MCF 10A (cell line): ENCODE data around the gene SLC25A19. TPM values are rescaled to one million over a fixed set of nuclear protein-coding genes. Genes with fewer than 3 reads are reported as not detected.
A peak's percentile ranks its signal among the peaks of the same experiment; 100 is the strongest.

Source experiments
- BruUV-seq: library from RNA; stranded (reverse); fragments of 400-500 nt; replicated peaks from 2 replicates; lab custom pipeline; 2021; lab: Mats Ljungman, UMichigan
- CTCF ChIA-PET: fragments of 300-600 bp; sonication (Branson Sonifier 250); formaldehyde crosslinking; extraction: SDS; loops from one replicate; lab custom pipeline; 2021; ENCODE audit warnings: antibody characterized with exemption, inconsistent platforms; lab: Yijun Ruan, JAX
- POLR2A ChIA-PET: fragments of 300-600, 350-650 bp; sonication (Branson Sonifier 250); formaldehyde crosslinking; extraction: SDS; loops from one replicate; lab custom pipeline; 2020; ENCODE audit warnings: antibody characterized with exemption, inconsistent platforms; lab: Yijun Ruan, JAX
- DNase-seq: peaks from one replicate; pipeline ENCODE4 v3.0.0-alpha.2; 2018; ENCODE audit not compliant: unreplicated experiment
- H3K27ac Mint-ChIP-seq: one replicate; pipeline ENCODE4 v1.8.0; 2022; ENCODE audit warnings: mild to moderate bottlenecking, low read depth, mixed read lengths; ENCODE audit not compliant: unreplicated experiment
- H3K27me3 Mint-ChIP-seq: one replicate; pipeline ENCODE4 v1.8.0; 2022; ENCODE audit warnings: mixed read lengths; ENCODE audit not compliant: insufficient read depth, unreplicated experiment
- H3K36me3 Mint-ChIP-seq: one replicate; pipeline ENCODE4 v1.8.0; 2022; ENCODE audit warnings: mild to moderate bottlenecking, moderate library complexity, mixed read lengths; ENCODE audit not compliant: insufficient read depth, unreplicated experiment
- H3K4me1 Mint-ChIP-seq: one replicate; pipeline ENCODE4 v1.8.0; 2022; ENCODE audit warnings: mixed read lengths; ENCODE audit not compliant: insufficient read depth, unreplicated experiment
- H3K4me3 Mint-ChIP-seq: one replicate; pipeline ENCODE4 v1.8.0; 2022; ENCODE audit warnings: mild to moderate bottlenecking, moderate library complexity, mixed read lengths; ENCODE audit not compliant: unreplicated experiment
- H3K9me3 Mint-ChIP-seq: one replicate; pipeline ENCODE4 v1.8.0; 2022; ENCODE audit warnings: mixed read lengths; ENCODE audit not compliant: unreplicated experiment
- intact Hi-C: fragments of 100-400 bp; cut with micrococcal nuclease; formaldehyde crosslinking; loops from 2 replicates; pipeline ENCODE4 v1.14.1; 2022
- total RNA-seq: library from RNA; stranded (reverse); gene quantifications from 2 replicates; pipeline ENCODE4 v1.2.3, GENCODE V29; 2022
- TF ChIP-seq, protein P1 (sequence below): fragments of 200-600 bp; IDR thresholded peaks from one replicate; pipeline ENCODE4 v1.8.0; 2022; ENCODE audit warnings: antibody characterized with exemption, mild to moderate bottlenecking; ENCODE audit not compliant: unreplicated experiment

The SLC25A19 gene
- total RNA-seq, 1 experiment from 2014 or later, result 22.6 TPM

DNA sequence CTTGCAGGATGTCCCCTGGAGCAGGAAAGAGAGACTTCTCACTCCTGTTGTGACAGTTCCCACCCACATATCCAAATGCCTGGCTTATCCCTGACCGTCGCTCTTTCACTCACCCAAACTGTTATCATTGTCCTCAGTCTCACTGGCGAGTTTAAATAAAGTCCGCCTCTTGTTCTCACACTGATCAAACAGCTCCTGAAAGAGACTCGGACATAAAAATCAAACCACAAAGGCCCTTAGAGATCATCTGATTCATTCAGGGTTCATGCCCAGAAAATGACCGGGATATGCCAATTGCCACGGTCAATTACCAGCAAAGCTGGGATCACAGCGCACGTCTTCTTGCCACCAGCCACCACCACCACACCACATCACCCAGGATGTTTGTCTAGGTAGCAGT is 47.7 kb downstream of the SLC25A19 start:
- TF ChIP-seq, protein P1, sequence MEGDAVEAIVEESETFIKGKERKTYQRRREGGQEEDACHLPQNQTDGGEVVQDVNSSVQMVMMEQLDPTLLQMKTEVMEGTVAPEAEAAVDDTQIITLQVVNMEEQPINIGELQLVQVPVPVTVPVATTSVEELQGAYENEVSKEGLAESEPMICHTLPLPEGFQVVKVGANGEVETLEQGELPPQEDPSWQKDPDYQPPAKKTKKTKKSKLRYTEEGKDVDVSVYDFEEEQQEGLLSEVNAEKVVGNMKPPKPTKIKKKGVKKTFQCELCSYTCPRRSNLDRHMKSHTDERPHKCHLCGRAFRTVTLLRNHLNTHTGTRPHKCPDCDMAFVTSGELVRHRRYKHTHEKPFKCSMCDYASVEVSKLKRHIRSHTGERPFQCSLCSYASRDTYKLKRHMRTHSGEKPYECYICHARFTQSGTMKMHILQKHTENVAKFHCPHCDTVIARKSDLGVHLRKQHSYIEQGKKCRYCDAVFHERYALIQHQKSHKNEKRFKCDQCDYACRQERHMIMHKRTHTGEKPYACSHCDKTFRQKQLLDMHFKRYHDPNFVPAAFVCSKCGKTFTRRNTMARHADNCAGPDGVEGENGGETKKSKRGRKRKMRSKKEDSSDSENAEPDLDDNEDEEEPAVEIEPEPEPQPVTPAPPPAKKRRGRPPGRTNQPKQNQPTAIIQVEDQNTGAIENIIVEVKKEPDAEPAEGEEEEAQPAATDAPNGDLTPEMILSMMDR, result no peak
- no peak for DNase-seq
- ChIA-PET CTCF (interaction anchor here (1.0 to 1.5 kb wide), 4 partner anchors 8 to 171 kb away, joined by 3 to 6 read pairs (median 4); no protein-coding TSS in a partner anchor), POLR2A (interaction anchor here (0.6 to 1.9 kb wide), 2 partner anchors 9 to 19 kb away, joined by 3 to 7 read pairs; no protein-coding TSS in a partner anchor)
- Mint-ChIP-seq H3K9me3 (no peaks in the 10 kb centered on the region), H3K27me3 (no peaks in the 10 kb centered on the region), H3K4me3 (no peak overlapping the region), H3K27ac (no peak overlapping the region), H3K4me1 (peaks cover 5% of the 10 kb centered on the region), H3K36me3 (peaks cover 50% of the 10 kb centered on the region)
- intact Hi-C loops, result no loop called here
- BruUV-seq, result no TSS peak

DNA sequence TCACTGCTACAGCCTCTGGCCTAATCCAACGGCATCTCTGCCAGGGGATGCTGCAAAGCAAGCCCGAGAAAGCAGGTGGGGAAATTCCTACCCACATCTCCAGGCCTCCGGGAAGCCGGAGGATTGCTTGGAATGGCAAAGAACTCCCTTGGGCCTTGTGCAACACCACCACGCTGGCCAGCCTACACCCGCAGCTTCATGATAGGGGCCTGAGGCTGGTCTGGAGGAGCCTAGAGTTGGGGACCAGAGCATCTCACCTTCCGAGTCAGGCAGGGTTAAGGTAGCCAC is 48.1 kb downstream of the SLC25A19 start:
- TF ChIP-seq, protein P1, result no peak
- H3K36me3 Mint-ChIP-seq, result peaks cover 50% of the 10 kb centered on the region

DNA sequence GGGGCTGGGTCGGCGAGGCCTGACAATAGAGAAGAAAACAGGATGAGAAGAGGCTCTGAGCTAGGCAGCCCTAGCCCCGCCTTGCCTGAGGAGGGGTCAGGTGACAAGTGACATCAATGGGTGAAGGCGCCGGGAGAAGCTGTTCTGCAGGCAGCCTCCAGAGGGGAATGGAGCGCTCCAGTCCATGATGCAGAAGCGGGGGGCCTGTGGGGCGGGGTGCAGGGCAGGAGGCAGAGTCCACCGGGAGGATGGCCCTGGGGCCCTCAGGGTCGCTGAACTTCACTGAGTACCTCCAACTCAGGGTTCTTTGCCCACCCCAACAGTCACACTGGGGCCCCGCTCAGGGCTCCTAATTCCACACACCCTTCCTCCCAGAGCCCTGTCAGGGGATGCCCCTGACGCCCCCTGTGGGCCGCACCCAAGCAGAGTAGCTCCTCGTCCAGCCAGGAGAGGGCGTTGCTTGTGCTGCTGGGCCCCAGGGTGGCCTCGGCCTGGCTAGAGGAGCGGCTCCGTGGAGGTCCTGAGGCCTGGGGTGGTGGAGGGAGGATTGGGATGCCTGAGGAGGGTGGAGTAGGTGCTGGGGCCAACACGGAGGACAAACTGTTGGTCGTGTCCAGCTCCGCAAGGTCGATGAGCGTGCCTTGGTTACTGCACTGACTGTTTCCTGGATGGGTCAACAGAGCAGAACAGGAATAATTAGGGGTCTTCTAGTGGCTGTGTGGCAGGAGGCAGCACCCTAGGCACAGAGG is 48.7 kb downstream of the SLC25A19 start:
- peaks cover 53% of the 10 kb centered on the region for H3K36me3 Mint-ChIP-seq
- no peak overlapping the region for H3K4me3 Mint-ChIP-seq
- H3K27me3 Mint-ChIP-seq, result no peaks in the 10 kb centered on the region
- CTCF ChIA-PET, result interaction anchor here (0.6 to 1.8 kb wide), 11 partner anchors 8 to 290 kb away, joined by 3 to 9 read pairs (median 4); partner anchors contain the start of gene MRPS7
- intact Hi-C loops, result no loop called here
- H3K27ac Mint-ChIP-seq, result no peak overlapping the region
- DNase-seq, result peak; percentile 37
- TF ChIP-seq, protein P1, result peak; percentile 41
- BruUV-seq, result no TSS peak
- H3K4me1 Mint-ChIP-seq, result peaks cover 5% of the 10 kb centered on the region
- POLR2A ChIA-PET, result interaction anchor here (0.7 to 2.8 kb wide), 6 partner anchors 10 to 539 kb away, joined by 3 to 7 read pairs (median 6); partner anchors contain the start of genes GGA3, MRPS7 and NUP85
- H3K9me3 Mint-ChIP-seq, result no peaks in the 10 kb centered on the region

More for the DNA sequence above, 48.1 kb downstream of the SLC25A19 start:
- Mint-ChIP-seq H3K4me1 (peaks cover 5% of the 10 kb centered on the region), H3K27ac (no peak overlapping the region), H3K27me3 (no peaks in the 10 kb centered on the region), H3K9me3 (no peaks in the 10 kb centered on the region), H3K4me3 (no peak overlapping the region)
- ChIA-PET POLR2A (interaction anchor here (0.7 to 1.9 kb wide), 3 partner anchors 9 to 258 kb away, joined by 3 to 7 read pairs (median 7); no protein-coding TSS in a partner anchor), CTCF (interaction anchor here (0.7 to 1.6 kb wide), 5 partner anchors 8 to 290 kb away, joined by 3 to 6 read pairs (median 3); partner anchors contain the start of gene MRPS7)
- no TSS peak for BruUV-seq
- DNase-seq, result no peak
- intact Hi-C loops, result no loop called here

DNA sequence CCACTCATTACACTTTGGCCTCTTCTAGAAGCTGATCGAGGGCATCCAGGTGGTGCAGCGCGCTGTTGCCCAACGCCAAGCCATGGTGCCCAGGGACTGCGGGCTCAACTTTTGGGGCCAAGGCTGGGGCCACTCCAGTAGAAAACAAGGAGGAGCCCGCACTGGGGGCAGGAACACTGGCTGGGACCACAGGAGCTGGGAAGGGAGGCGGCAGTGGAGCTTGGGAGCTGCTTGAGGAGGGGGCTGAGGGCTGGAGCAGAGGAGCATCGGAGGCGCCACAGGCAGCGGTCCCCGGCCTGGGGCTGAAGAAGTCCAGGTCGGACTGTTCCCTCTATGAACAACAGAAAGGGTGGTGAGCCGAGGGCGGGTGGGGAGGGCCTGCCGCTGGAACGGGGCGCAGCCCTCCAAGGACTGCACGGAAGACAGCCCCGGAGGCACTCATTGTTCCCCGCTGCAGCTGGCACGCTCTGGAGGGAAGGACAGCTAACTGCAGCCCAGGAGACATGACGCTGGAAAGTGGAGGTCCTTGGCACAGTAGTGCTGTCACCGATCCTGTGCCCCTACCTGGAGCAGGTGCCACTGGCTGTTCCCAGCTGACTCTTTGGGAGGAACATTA is 49.3 kb downstream of the SLC25A19 start:
- no peaks in the 10 kb centered on the region for H3K9me3 Mint-ChIP-seq
- BruUV-seq, result no TSS peak
- H3K27me3 Mint-ChIP-seq, result no peaks in the 10 kb centered on the region
- TF ChIP-seq, protein P1, result no peak
- no peak overlapping the region for H3K27ac Mint-ChIP-seq
- intact Hi-C loops, result no loop called here
- no peak overlapping the region for H3K4me3 Mint-ChIP-seq
- H3K36me3 Mint-ChIP-seq, result peaks cover 53% of the 10 kb centered on the region
- ChIA-PET CTCF (interaction anchor here (0.6 to 1.8 kb wide), 17 partner anchors 7 to 607 kb away, joined by 3 to 11 read pairs (median 5); partner anchors contain the start of genes MIF4GD and MRPS7), POLR2A (interaction anchor here (0.6 to 2.8 kb wide), 8 partner anchors 8 to 540 kb away, joined by 3 to 7 read pairs (median 6); partner anchors contain the start of genes GGA3, MIF4GD, MRPS7 and NUP85)
- peaks cover 5% of the 10 kb centered on the region for H3K4me1 Mint-ChIP-seq
- DNase-seq, result no peak
